Progenitor cell of endocrine pancreas (in vitro differentiated cells): ENCODE results near the gene BMP7. TPM values are rescaled to one million over a fixed set of nuclear protein-coding genes. Genes with fewer than 3 reads are reported as not detected.

Experiments
- DNase-seq: peaks from one replicate; pipeline ENCODE4 v3.0.0; 2021; ENCODE audit warnings: low spot score; ENCODE audit not compliant: unreplicated experiment
- H3K27ac Mint-ChIP-seq: 2 replicates; pipeline ENCODE4 v1.8.0; 2021; ENCODE audit warnings: mild to moderate bottlenecking, moderate library complexity, mixed read lengths
- H3K27me3 Mint-ChIP-seq: 2 replicates; pipeline ENCODE4 v1.8.0; 2021; ENCODE audit warnings: mixed read lengths
- H3K36me3 Mint-ChIP-seq: 2 replicates; pipeline ENCODE4 v1.8.0; 2022; ENCODE audit warnings: mixed read lengths; ENCODE audit not compliant: insufficient read depth
- H3K4me1 Mint-ChIP-seq: 2 replicates; pipeline ENCODE4 v1.8.0; 2021; ENCODE audit warnings: low read depth, mixed read lengths
- H3K4me3 Mint-ChIP-seq: 2 replicates; pipeline ENCODE4 v1.8.0; 2021; ENCODE audit warnings: low read depth, mild to moderate bottlenecking, moderate library complexity, mixed read lengths
- H3K9me3 Mint-ChIP-seq: 2 replicates; pipeline ENCODE4 v1.8.0; 2021; ENCODE audit warnings: low read depth, mixed read lengths
- total RNA-seq: library from RNA; stranded (reverse); gene quantifications from 2 replicates; pipeline ENCODE4 v1.2.1, GENCODE V29; 2021
- TF ChIP-seq, protein P1 (sequence below): fragments of 200-600 bp; sonication (generic); IDR thresholded peaks from one replicate; pipeline ENCODE4 v1.5.0; 2021; ENCODE audit warnings: antibody characterized with exemption, mild to moderate bottlenecking; ENCODE audit not compliant: unreplicated experiment

BMP7 gene
- total RNA-seq, 1 donor from 2014 or later: 35.4 TPM

DNA sequence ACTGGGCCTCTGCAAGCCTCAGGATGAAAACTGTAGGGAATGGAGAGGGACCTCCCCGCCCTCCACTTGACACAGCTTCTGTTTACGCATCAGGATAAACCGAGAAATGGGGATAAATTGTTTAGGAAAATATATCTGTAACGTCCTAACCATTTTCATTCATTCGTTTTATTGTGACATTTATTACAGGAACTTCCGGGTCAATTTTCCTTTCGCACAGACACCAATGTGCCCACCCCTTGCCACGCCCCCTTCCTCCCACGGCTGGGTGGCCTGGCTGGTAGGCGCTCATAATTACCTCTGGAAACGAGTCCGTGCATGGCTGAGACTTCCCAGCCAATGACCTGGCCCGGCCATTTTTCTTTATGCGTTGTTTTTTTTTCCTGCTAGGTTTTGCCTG lies 96.1 kb downstream of the BMP7 start:
- DNase-seq: no peak
- Mint-ChIP-seq H3K36me3 (peaks cover 22% of the 10 kb centered on the region), H3K9me3 (no peaks in the 10 kb centered on the region), H3K27me3 (no peaks in the 10 kb centered on the region), H3K27ac (no peak overlapping the region), H3K4me1 (peaks cover 2% of the 10 kb centered on the region), H3K4me3 (no peak overlapping the region)
- TF ChIP-seq, protein P1, sequence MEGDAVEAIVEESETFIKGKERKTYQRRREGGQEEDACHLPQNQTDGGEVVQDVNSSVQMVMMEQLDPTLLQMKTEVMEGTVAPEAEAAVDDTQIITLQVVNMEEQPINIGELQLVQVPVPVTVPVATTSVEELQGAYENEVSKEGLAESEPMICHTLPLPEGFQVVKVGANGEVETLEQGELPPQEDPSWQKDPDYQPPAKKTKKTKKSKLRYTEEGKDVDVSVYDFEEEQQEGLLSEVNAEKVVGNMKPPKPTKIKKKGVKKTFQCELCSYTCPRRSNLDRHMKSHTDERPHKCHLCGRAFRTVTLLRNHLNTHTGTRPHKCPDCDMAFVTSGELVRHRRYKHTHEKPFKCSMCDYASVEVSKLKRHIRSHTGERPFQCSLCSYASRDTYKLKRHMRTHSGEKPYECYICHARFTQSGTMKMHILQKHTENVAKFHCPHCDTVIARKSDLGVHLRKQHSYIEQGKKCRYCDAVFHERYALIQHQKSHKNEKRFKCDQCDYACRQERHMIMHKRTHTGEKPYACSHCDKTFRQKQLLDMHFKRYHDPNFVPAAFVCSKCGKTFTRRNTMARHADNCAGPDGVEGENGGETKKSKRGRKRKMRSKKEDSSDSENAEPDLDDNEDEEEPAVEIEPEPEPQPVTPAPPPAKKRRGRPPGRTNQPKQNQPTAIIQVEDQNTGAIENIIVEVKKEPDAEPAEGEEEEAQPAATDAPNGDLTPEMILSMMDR: no peak

DNA sequence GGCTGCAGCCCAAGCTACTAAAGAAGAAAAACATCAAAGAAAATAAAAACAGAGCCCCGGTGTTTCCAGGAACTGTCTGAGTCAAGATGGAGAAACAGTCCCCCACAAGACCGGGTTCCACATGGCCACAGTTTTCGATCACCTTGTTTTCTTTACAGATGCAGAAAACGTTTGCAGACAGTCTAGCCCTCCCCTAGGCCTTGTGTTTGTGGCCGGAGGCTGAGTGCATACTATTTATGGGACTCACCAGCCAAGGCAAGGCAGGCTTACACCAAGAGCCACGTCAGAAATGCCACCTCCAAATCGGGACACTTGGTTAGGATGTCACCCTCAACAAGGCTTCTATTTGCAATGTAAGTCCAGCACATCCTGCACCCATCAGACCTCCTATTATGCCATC lies 97.3 kb downstream of the BMP7 start:
- Mint-ChIP-seq H3K4me3 (no peak overlapping the region), H3K27me3 (no peaks in the 10 kb centered on the region), H3K36me3 (peaks cover 25% of the 10 kb centered on the region), H3K4me1 (peaks cover 2% of the 10 kb centered on the region), H3K9me3 (peaks cover under 1% of the 10 kb centered on the region), H3K27ac (no peak overlapping the region)
- DNase-seq: no peak
- TF ChIP-seq, protein P1: no peak

DNA sequence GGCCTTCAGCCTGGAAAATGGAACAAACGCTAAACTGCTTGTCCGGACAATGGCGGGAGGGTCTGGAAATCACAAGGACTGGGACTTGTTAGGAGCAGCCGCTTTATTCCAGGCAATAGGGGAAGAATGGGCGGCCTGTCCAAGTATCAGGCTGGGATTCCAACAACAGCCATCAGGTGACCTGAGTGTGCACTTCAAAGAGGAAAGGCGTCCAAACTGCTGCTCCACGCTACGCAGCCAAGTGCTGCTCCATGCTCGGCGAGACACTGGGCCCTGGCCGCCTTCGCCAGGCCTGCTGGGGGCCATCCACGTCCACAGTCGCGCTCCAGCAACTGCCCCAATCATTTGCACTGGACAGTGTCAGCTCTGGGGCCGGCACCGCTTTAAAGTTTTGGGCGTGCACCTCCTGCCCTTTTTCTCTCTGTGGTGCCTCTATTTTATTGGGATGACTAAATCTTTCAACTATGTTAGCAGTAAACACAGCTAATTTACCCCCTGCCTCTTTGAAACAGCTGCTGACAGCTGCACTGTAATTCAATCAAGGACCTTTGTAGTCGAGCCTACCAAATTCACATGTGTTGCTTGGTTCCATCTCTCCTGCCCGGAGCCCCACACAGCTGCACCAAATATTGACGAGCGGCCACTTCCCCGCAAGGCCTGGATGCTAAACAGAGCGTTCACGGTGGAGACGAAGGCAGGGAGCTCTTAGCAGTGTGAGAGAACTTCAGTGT lies 98.3 kb downstream of the BMP7 start:
- H3K27me3 Mint-ChIP-seq: no peaks in the 10 kb centered on the region
- DNase-seq: no peak
- peaks cover 2% of the 10 kb centered on the region for H3K4me1 Mint-ChIP-seq
- TF ChIP-seq, protein P1: no peak
- H3K4me3 Mint-ChIP-seq: no peak overlapping the region
- H3K36me3 Mint-ChIP-seq: peaks cover 27% of the 10 kb centered on the region
- H3K9me3 Mint-ChIP-seq: peaks cover 4% of the 10 kb centered on the region
- H3K27ac Mint-ChIP-seq: no peak overlapping the region

DNA sequence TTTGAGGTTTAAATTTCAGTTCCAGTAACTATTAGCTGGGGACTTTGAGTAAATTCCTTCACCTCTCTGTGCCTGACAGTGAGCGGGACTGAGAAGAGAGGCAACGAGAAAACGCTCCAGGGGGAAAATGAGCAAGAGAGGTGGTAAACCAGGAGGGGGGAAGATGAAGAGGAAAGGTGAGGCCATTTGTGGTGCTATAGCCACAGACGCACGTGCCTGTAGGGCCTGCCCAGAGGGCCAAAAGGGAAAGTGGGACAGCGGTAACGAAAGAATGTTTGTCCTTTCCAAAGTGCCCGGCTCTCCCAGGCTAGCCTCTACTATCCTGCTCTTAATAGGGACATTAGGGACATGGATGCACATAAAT lies 99.2 kb downstream of the BMP7 start:
- Mint-ChIP-seq H3K27ac (no peak overlapping the region), H3K4me1 (peaks cover 2% of the 10 kb centered on the region), H3K9me3 (peaks cover 4% of the 10 kb centered on the region), H3K36me3 (peaks cover 24% of the 10 kb centered on the region), H3K27me3 (no peaks in the 10 kb centered on the region), H3K4me3 (no peak overlapping the region)
- TF ChIP-seq, protein P1: no peak
- DNase-seq: no peak

DNA sequence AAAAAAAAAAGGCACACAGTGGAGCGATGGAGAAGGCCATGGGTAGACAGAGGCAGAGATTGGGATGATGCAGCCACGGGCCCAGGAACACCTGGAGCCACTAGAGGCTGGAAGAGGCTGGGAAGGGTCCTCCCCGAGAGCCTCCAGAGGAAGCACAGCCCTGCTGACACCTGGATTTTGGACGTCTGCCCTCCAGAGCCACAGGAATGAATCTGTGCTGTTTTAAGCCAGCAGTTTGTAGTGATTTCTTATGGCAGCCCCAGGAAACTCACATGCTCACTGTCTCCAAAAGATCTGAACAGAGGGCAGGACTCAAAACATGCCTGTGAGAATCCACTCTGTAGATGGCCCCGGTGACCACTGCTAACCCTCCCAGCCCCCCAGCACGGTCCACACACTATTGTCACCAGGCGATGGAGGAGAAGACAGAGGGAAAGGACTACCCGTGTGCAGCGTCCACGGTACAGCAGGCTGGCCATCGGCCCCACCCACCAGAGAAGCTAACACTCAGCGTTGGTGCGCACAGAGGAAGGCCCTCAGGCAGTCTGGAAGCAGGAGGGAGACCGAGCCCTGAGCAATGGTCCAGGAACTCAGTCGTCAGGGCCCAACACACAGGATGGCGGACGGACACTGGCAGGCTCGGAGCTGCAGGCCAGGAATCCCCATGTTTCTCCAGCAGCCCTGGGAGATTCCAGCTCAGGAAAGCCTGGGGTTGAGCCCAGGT lies 99.7 kb downstream of the BMP7 start:
- peaks cover 3% of the 10 kb centered on the region for H3K27me3 Mint-ChIP-seq
- H3K9me3 Mint-ChIP-seq: peaks cover 4% of the 10 kb centered on the region
- no peak overlapping the region for H3K4me3 Mint-ChIP-seq
- peaks cover 2% of the 10 kb centered on the region for H3K4me1 Mint-ChIP-seq
- H3K27ac Mint-ChIP-seq: no peak overlapping the region
- peaks cover 21% of the 10 kb centered on the region for H3K36me3 Mint-ChIP-seq
- DNase-seq: no peak
- TF ChIP-seq, protein P1: no peak
